Tibial nerve (tissue), 3 donors: ENCODE data around the gene PTPN3.

ENCODE experiments used
- CTCF ChIP-seq, 5 experiments: fragments of 200-600 bp in 3 of 5; fragments of 450-650 bp in 2 of 5; sonication (generic) in 3 of 5; IDR thresholded peaks; one replicate each; pipeline ENCODE4 v1.5.1; 2016 to 2019; ENCODE audit warnings: antibody characterized with exemption in 5 of 5, mild to moderate bottlenecking in 3 of 5, moderate library complexity in 2 of 5
- POLR2A ChIP-seq, 2 donors: fragments of 450-650 bp; IDR thresholded peaks; one replicate each; pipeline ENCODE4 v1.6.1; 2017; ENCODE audit warnings: antibody characterized with exemption in 2 of 2, mild to moderate bottlenecking in 2 of 2, moderate library complexity in 2 of 2

- TF ChIP-seq CTCF (IDR thresholded peaks at IDR 0.05) (no peak), POLR2A (IDR thresholded peaks at IDR 0.05) (no peak)
Measured at GRCh38 chr9:109424618-109425017, 73.5 kb downstream of the PTPN3 start.
